AML-193 (cell line): ENCODE measurements around the gene IKZF5.

ENCODE experiments used
- DNase-seq, 2 experiments: peaks; one replicate each; lab custom pipeline; 2025; lab: John Stamatoyannopoulos, UW

The IKZF5 gene

GRCh38 chr10:123014772-123015171 is 6.2 kb upstream of the IKZF5 start:
- DNase-seq = no peak

DNA sequence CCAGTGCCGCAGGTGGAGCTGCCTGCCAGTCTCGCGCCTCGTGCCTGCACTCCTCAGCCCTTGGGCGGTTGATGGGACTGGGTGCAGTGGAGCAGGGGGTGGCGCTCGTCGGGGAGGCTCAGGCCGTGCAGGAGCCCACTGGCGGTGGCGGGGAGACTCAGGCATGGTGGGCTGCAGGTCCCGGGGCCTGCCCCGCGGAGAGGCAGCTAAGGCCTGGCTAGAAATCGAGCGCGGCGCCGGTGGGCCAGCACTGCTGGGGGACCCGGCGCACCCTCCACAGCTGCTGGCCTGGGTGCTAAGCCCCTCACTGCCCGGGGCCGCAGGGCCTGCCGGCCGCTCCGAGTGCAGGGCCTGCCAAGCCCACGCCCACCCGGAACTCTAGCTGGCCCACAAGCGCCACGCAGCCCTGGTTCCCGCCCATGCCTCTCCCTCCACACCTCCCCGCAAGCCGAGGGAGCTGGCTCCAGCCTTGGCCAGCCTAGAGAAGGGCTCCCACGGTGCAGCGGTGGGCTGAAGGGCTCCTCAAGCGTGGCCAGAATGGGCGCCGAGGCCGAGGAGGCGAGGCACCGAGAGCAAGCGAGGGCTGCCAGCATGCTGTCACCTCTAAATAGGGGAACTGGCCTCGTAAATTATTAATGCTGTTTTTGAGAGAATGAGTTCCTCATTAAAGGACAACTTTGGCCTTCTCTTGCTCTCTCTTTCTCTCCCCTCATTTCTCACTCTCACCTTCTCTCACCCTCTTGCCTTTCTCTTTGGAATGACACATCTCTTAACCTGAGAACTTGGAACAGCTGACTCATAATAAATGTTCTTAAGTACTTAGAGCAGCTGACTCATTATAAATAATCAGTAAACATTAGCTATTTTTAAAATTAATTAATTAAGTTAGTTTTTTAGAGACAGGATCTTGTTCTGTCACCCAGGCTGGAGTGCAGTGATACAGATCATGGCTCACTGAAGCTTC is 5.1 kb upstream of the IKZF5 start:
- no peak for DNase-seq

- no peak for DNase-seq
Observed at GRCh38 chr10:123011987-123012386, 3.4 kb upstream of the IKZF5 start.

- DNase-seq = no peak
Observed at GRCh38 chr10:123009105-123009820, 668 bp upstream of the IKZF5 start.

DNA sequence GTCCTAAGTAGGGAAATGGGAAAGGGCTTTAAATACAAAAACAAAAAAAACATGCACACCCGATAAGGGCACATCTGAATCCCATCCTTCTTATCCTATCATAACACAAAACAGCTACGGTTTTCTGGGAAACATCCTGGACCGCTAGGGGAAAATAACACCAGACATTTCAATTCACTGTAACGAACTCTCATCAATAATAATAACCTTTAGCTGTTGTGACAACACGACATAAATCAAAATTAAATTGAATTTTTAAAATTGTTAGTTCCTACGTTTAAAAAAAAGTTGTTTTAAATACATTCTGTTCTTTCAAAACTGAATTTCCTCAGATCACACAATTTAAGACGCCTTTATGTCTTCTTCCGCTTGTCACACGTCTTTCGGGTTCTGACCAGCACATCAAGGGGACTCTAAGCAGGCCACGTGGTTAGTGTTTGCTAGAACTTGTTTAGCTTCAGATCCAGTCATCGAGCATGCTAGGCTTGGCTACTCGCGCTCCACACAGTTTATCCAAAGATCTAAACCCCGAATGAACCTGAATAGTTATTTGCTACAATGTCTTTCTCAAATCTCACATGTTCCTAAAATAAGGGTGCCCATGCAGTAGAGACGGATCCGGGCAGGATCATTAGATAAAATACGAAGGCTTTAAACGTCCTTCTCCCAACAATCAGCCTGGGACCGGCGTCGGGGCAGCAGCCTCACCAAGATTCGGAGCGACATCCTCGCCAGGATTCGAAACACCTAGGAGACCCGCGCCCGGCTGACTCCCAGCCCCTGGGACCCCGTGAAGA is 839 bp downstream of the IKZF5 start:
- peak; percentile 28 to 39 for DNase-seq

- no peak for DNase-seq
Observed at GRCh38 chr10:123004298-123004697, 4.3 kb downstream of the IKZF5 start.

DNA sequence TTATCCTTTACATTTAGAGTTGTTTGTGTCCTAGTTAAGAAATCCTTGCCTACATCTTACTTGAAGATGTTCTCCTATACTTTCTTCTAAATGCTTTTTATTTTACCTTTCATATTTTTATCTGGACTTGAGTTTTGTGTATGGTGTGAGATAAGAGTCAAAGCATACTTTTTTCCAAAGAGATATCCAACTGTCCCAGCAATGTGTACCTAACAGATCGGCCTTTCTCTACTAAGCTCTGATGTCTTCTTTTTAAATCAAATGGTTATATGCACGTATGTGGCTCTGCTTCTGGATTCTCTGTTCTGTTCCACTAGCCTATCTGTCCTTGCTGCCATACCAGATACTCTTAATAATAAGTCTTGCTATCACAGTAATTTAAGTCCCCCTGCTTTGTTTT is 7.2 kb downstream of the IKZF5 start:
- no peak for DNase-seq

DNA sequence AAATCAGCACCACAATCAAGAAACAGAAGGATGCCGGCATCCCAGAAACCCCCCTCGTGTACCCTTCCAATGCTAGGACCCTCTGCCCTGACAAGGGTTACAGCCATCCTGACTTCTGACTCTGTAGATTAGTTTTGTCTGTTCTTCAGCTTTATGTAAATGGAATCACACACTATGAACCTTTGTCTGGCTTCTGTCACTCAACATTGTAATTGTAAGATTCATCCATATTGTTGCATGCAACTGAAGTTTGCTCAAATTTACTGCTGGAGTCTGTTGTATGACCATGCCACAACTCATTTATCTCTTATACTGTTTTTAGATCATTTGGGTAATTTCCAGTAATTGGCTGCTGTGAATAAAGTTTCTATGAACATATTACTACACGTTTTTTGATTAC is 8.4 kb downstream of the IKZF5 start:
- DNase-seq = no peak

DNA sequence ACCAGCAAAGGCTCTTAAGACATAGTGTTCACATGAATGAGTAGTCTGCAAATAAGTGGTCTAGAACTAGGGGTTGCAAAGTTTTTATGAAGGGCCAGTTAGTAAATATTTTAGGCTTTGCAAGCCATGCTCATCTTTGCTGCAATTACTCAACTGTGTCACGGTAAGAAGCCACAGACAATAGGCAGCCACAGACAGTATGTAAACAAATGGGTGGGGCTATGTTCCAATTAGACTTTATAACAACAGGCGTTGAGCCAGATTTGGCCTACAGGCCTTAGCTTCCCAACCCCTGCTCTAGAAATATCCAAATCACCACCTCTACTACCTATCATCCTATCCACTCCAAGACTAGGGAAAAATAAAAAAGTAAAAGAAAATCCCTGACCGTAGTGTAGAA is 9.2 kb downstream of the IKZF5 start:
- DNase-seq = no peak

- no peak for DNase-seq
Observed at GRCh38 chr10:122998934-122999333, 9.7 kb downstream of the IKZF5 start.

GRCh38 chr10:122998360-122998917 is 10.2 kb downstream of the IKZF5 start:
- no peak for DNase-seq

GRCh38 chr10:122997864-122998263 is 10.7 kb downstream of the IKZF5 start:
- no peak for DNase-seq

DNA sequence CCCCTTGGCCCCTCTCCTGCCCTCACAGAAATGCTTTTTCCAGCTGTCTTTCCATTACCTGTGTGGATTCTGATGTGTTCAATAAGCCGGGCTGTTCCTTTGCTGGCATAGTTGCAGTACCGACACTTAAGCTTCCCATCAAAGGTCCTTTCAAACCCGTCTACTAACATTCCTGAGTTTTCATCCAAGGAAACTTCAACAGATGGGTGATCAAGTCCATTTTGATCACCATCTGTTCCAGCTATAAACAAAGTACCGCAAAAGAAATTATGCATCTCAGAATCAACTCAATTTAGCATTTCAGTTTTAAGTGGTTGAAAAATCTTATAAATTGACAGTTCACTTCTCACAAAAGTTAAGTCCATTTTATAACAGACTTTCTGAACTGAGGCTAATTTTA is 12.7 kb downstream of the IKZF5 start:
- no peak for DNase-seq

DNA sequence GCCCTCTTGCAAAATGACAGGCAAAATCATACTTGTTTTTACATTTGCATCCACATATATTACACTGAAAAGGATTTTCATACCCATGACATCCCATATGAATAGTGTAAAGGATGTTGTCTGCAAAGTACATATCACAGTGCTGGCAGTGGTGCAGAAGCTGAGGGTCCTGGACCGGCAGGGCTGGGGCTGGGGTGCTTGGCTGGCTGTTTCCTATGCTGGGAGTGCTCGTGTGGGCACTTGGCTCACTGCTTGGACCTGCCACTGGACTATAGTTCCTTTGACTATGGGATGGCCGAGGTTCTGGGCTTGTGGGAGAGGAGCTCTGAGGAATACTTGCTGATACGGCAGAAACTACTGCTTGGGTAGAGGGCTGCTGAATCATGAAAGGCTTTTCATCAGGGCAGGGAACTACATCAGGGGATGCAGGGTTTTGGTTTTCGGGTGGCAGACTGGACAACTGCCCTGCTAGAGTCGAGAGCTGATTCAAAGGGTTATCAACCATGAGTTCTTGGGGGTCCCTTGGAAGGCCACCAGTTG is 14.7 kb downstream of the IKZF5 start:
- no peak for DNase-seq

DNA sequence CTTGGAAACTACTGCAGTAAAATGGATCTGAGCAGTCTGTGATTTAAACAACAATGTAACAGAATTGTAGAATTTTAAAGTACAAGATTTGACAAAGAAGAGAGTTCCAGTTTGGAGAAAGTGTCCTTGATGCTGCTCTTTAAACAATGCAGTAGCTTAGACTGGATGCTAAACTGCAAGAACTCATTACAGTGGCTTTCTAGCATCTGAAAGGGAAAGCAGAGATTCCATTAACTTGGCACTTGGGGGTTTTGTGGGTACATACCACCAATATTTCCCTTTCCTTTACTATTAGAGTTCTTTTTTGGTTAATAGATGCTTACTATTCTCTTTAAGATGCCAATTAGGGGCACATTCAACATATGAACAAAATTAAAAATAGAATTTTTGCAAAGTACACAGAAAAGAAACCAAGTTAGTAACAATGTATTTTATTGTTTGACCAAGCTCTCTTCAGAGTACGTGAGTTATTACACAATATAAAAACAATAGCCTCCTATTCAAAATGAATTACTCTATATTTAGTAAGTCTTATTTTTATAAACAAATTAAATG is 16.5 kb downstream of the IKZF5 start:
- DNase-seq = no peak

- DNase-seq = no peak
Observed at GRCh38 chr10:122990278-122990677, 18.3 kb downstream of the IKZF5 start.

- no peak for DNase-seq
Observed at GRCh38 chr10:122988501-122988900, 20.1 kb downstream of the IKZF5 start.

- DNase-seq = no peak
Observed at GRCh38 chr10:122986335-122986734, 22.3 kb downstream of the IKZF5 start.

DNA sequence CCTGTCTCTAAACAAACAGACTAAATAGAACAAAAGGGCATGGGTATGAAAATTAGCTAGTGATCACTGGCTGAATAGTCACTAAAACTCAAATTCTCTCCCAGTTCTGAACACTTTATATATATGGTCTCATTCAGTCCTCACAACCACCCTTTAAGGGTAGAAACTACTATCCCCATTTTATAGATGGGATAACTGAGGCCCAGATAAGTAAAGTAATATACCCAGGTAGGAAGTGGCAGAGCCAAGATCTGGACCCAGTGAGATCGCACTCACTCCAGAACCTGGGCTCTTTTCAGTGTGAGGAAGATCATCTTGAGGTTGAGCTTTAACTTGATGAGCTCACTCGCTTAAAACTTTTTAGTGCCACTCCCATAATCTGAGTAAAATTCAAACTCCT is 23.9 kb downstream of the IKZF5 start:
- DNase-seq = no peak

- DNase-seq = no peak
Observed at GRCh38 chr10:122983898-122984297, 24.7 kb downstream of the IKZF5 start.

DNA sequence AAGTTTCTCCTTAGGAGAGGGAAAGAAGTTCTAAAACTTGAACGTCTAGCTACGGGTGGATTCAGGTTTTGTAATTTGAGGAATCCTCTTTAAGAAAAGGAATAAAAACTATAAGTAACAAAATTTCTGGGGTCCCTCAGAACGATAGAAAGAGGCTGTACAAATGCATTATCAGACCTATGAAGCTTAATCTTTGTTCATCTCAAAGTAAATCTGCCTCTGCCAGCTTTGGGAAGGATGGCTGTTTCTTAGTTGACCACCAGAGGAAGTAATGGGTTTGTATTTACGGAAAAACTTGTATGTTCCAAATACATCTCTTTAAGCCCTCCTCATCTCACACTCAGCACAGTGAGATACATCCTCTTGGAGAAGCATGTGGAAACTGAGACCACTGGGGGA is 27.5 kb downstream of the IKZF5 start:
- DNase-seq = peak; percentile 25 to 26
